Progenitor cell of endocrine pancreas (in vitro differentiated cells): Measurements from ENCODE around the gene TNFRSF14. TPM values are rescaled to one million over a fixed set of nuclear protein-coding genes. Genes with fewer than 3 reads are reported as not detected.

ENCODE experiments used
- DNase-seq: peaks from one replicate; pipeline ENCODE4 v3.0.0; 2021; ENCODE audit warnings: low spot score; ENCODE audit not compliant: unreplicated experiment
- H3K27ac Mint-ChIP-seq: 2 replicates; pipeline ENCODE4 v1.8.0; 2021; ENCODE audit warnings: mild to moderate bottlenecking, moderate library complexity, mixed read lengths
- H3K27me3 Mint-ChIP-seq: 2 replicates; pipeline ENCODE4 v1.8.0; 2021; ENCODE audit warnings: mixed read lengths
- H3K36me3 Mint-ChIP-seq: 2 replicates; pipeline ENCODE4 v1.8.0; 2022; ENCODE audit warnings: mixed read lengths; ENCODE audit not compliant: insufficient read depth
- H3K4me1 Mint-ChIP-seq: 2 replicates; pipeline ENCODE4 v1.8.0; 2021; ENCODE audit warnings: low read depth, mixed read lengths
- H3K4me3 Mint-ChIP-seq: 2 replicates; pipeline ENCODE4 v1.8.0; 2021; ENCODE audit warnings: low read depth, mild to moderate bottlenecking, moderate library complexity, mixed read lengths
- H3K9me3 Mint-ChIP-seq: 2 replicates; pipeline ENCODE4 v1.8.0; 2021; ENCODE audit warnings: low read depth, mixed read lengths
- CTCF ChIP-seq: fragments of 200-600 bp; sonication (generic); IDR thresholded peaks from one replicate; pipeline ENCODE4 v1.5.0; 2021; ENCODE audit warnings: antibody characterized with exemption, mild to moderate bottlenecking; ENCODE audit not compliant: unreplicated experiment
- total RNA-seq: library from RNA; stranded (reverse); gene quantifications from 2 replicates; pipeline ENCODE4 v1.2.1, GENCODE V29; 2021

TNFRSF14 gene
- total RNA-seq, 1 donor from 2014 or later = 0.41 TPM

- H3K9me3 Mint-ChIP-seq = no peaks in the 10 kb centered on the region
Observed at GRCh38 chr1:2534687-2535441, 21.3 kb upstream of the TNFRSF14 start.

GRCh38 chr1:2535455-2535854, 20.7 kb upstream of the TNFRSF14 start:
- no peak for DNase-seq
- Mint-ChIP-seq H3K9me3 (no peaks in the 10 kb centered on the region), H3K27me3 (peaks cover 43% of the 10 kb centered on the region), H3K27ac (no peak overlapping the region), H3K36me3 (no peaks in the 10 kb centered on the region), H3K4me3 (no peak overlapping the region), H3K4me1 (peaks cover 6% of the 10 kb centered on the region)
- no peak for TF ChIP-seq CTCF

More at GRCh38 chr1:2534687-2535441, 21.3 kb upstream of the TNFRSF14 start:
- Mint-ChIP-seq H3K4me3 (no peak overlapping the region), H3K27me3 (peaks cover 43% of the 10 kb centered on the region), H3K27ac (no peak overlapping the region), H3K4me1 (peaks cover 6% of the 10 kb centered on the region), H3K36me3 (no peaks in the 10 kb centered on the region)
- TF ChIP-seq CTCF = no peak
- no peak for DNase-seq

- no peaks in the 10 kb centered on the region for H3K36me3 Mint-ChIP-seq
- no peak overlapping the region for H3K4me3 Mint-ChIP-seq
- TF ChIP-seq CTCF = no peak
- H3K27me3 Mint-ChIP-seq = peaks cover 41% of the 10 kb centered on the region
- no peak for DNase-seq
- peak overlapping the region; percentile 78 for H3K27ac Mint-ChIP-seq
- peaks cover 6% of the 10 kb centered on the region for H3K4me1 Mint-ChIP-seq
- H3K9me3 Mint-ChIP-seq = no peaks in the 10 kb centered on the region
Observed at GRCh38 chr1:2535981-2536380, 20.2 kb upstream of the TNFRSF14 start.

GRCh38 chr1:2537784-2538115, 18.4 kb upstream of the TNFRSF14 start:
- no peaks in the 10 kb centered on the region for H3K9me3 Mint-ChIP-seq
- no peak overlapping the region for H3K4me3 Mint-ChIP-seq
- no peak overlapping the region for H3K27ac Mint-ChIP-seq
- TF ChIP-seq CTCF = no peak
- no peaks in the 10 kb centered on the region for H3K36me3 Mint-ChIP-seq
- H3K27me3 Mint-ChIP-seq = peaks cover 35% of the 10 kb centered on the region
- DNase-seq = no peak
- peaks cover 7% of the 10 kb centered on the region for H3K4me1 Mint-ChIP-seq

- Mint-ChIP-seq H3K9me3 (no peaks in the 10 kb centered on the region), H3K4me1 (peaks cover 7% of the 10 kb centered on the region), H3K4me3 (no peak overlapping the region), H3K27me3 (peaks cover 31% of the 10 kb centered on the region), H3K27ac (no peak overlapping the region), H3K36me3 (no peaks in the 10 kb centered on the region)
- DNase-seq = no peak
- no peak for TF ChIP-seq CTCF
Observed at GRCh38 chr1:2538376-2538775, 17.8 kb upstream of the TNFRSF14 start.
